Measurements from ENCODE around the gene FOXP4. TPM values are rescaled to one million over a fixed set of nuclear protein-coding genes. Genes with fewer than 3 reads are reported as not detected.

The FOXP4 gene
- total and polyA plus RNA-seq, 7 donors: 4.1 to 19.5 (median 12.7) TPM

DNA sequence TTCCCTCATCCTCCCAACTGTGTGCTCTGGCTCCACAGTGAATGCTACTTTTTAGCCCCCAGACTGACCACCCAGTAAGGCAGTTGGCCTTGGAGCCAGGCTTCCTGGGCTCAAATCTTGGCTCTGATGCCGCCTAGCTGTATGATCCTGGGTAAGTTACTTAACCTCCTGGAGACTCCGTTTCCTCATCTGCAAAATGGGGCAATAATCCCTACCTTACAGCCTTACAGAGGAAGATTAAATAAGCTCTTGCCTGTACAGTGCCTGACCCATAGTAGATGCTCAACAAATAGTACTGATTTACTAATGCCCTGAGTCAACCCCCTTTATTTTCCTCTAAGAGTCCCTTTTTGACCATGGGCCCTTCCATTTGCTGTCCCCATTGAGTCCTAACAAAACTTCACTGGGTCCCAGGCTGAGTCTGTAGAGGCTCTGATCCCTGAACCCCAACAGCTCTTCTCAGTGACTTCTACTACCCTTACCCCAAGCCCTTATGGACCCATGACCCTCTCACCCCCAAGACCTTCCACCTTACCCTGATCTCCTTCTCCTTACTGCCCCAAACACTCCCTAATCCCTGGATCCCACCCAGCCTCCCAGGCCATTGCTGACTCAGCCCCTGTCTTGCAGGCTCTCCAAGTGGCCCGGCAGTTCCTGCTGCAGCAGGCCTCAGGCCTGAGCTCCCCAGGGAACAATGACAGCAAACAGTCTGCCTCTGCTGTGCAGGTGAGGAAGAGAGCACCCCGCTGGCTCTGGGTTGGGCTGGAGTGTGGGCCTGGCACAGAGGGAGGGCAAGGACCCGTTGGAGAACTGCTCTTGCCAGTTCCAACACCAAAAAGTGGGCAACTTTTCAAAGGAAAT, 31.4 kb downstream of the FOXP4 start:
- Histone ChIP-seq H3K27ac (peak overlapping the region in 1 of 4 donors; percentile 47), H3K27me3 (no peaks in the 10 kb centered on the region), H3K9me3 (no peaks in the 10 kb centered on the region), H3K4me1 (peaks cover 0 to 56% (median 42%) of the 10 kb centered on the region in 4 donors), H3K36me3 (no peaks in the 10 kb centered on the region), H3K4me3 (no peak overlapping the region)
- intact Hi-C loops (cut with DNase I): no loop called here
- WGBS, 2 donors: 43 to 62% methylated on average over 5 of the region's 5 CpGs
- TF ChIP-seq POLR2A (IDR thresholded peaks at IDR 0.05): no peak
- TF ChIP-seq, protein P1, sequence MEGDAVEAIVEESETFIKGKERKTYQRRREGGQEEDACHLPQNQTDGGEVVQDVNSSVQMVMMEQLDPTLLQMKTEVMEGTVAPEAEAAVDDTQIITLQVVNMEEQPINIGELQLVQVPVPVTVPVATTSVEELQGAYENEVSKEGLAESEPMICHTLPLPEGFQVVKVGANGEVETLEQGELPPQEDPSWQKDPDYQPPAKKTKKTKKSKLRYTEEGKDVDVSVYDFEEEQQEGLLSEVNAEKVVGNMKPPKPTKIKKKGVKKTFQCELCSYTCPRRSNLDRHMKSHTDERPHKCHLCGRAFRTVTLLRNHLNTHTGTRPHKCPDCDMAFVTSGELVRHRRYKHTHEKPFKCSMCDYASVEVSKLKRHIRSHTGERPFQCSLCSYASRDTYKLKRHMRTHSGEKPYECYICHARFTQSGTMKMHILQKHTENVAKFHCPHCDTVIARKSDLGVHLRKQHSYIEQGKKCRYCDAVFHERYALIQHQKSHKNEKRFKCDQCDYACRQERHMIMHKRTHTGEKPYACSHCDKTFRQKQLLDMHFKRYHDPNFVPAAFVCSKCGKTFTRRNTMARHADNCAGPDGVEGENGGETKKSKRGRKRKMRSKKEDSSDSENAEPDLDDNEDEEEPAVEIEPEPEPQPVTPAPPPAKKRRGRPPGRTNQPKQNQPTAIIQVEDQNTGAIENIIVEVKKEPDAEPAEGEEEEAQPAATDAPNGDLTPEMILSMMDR (IDR thresholded peaks at IDR 0.05): no peak
- TF ChIP-seq POLR2AphosphoS5 (IDR thresholded peaks at IDR 0.05): no peak
- TF ChIP-seq EP300 (IDR thresholded peaks at IDR 0.05): no peak
- no peak for DNase-seq

DNA sequence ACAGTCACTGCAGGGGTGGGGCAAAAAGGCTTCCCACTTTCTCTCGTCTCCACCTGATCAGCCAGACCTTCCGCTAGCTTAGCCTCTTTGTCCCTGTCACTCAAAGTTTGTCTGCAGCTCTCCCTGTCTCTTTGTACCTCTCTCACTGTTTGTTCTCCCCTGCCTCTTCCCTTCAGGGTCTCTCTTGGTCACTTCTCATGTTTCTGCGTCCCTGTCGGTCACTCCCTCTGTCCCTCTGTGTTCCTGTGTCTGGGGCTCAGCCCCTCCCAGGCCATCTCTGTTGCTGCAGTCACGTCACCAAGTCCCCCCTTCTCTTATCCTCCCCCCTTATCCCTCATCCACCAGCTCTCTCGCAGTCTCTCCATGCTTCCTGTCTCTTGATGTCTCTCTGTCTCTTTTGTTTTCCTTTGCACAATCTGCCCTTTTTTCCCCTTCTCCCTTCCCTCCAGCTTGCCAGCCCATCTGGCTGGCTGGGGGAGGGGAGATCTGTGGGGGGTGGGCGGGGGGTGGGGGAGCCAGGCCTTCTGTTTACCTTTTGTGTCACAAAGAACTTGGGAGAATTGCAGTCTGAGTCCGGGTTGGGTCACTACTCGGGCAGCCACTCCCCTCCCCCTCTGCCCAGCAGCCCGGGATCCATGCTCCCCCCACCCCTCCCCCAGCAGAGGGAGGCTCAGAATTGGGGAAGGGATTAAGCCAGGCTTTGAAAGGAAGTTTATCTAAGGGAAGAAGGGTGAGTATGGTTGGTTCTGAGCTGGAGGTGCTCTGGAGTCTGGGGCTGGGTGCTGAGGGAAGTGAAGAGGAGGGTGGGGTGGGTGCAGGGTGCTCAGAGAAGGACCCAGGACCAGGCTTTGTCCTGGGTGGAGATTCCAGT, 32.3 kb downstream of the FOXP4 start:
- Histone ChIP-seq H3K9me3 (no peaks in the 10 kb centered on the region), H3K27ac (peak overlapping the region in 1 of 4 donors; percentile 47), H3K4me1 (peaks cover 0 to 52% (median 42%) of the 10 kb centered on the region in 4 donors), H3K27me3 (no peaks in the 10 kb centered on the region), H3K36me3 (no peaks in the 10 kb centered on the region), H3K4me3 (no peak overlapping the region)
- intact Hi-C loops (cut with DNase I): no loop called here
- WGBS, 2 donors: 19 to 46% methylated on average over 10 of the region's 10 CpGs
- TF ChIP-seq POLR2AphosphoS5 (IDR thresholded peaks at IDR 0.05): no peak
- no peak for TF ChIP-seq EP300 (IDR thresholded peaks at IDR 0.05)
- TF ChIP-seq, protein P1 (IDR thresholded peaks at IDR 0.05): no peak
- TF ChIP-seq POLR2A (IDR thresholded peaks at IDR 0.05): no peak
- no peak for DNase-seq

DNA sequence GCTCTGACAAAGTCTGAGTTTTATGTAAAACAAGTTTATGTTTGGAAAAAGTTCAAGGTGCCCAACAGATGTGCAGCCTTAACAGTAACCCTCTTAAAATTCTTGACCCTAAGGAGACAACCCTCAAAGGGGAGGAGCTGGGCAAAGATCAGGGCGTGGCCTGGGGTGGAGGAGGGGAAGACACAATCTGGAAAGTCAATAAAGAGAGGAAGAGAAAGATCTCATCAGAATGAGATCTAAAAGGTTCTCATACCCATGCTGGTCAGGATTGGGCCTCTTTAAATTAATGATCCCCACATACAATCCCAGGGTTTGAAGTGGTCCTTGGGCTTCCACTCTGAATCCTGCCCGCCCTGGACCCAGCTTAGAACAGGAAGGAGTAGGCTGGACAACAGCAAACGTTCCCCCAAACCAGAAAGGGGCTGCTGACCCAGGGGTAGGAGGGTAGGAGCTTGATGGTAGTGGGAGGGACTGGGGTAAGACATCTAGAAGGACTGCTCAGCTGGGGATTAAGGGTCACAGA, 33.0 kb downstream of the FOXP4 start:
- Histone ChIP-seq H3K4me3 (no peak overlapping the region), H3K4me1 (peaks cover 0 to 51% (median 40%) of the 10 kb centered on the region in 4 donors), H3K9me3 (no peaks in the 10 kb centered on the region), H3K27me3 (no peaks in the 10 kb centered on the region), H3K36me3 (peaks cover 0 to 2% (median 0%) of the 10 kb centered on the region in 4 donors), H3K27ac (peak overlapping the region in 1 of 4 donors; percentile 47)
- intact Hi-C loops (cut with DNase I): no loop called here
- no peak for DNase-seq
- no peak for TF ChIP-seq POLR2AphosphoS5 (IDR thresholded peaks at IDR 0.05)
- TF ChIP-seq EP300 (IDR thresholded peaks at IDR 0.05): no peak
- TF ChIP-seq, protein P1 (IDR thresholded peaks at IDR 0.05): no peak
- no peak for TF ChIP-seq POLR2A (IDR thresholded peaks at IDR 0.05)
- WGBS, 2 donors: 42 to 69% methylated on average over 3 of the region's 3 CpGs

DNA sequence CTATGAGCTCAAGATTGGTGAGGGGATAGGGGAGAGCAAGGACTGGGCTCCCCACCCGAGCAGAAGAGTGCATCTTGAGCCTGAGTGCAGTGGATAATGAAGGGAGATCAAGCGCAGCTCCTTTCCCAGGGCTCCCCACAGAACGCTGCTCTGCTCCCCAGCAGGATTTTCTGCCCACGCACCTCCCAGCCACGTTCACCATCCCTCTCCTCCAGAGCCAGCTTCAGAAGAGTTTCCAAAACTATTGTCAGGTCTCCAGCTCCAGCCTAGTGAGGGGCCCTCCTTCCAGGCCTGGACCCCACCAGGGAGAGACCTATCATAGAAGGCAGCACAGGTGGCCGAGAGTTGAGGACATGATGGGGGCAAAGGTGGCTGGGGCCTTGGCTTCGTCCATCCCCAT, 34.5 kb downstream of the FOXP4 start:
- TF ChIP-seq, protein P1 (IDR thresholded peaks at IDR 0.05): no peak
- no peak for TF ChIP-seq POLR2AphosphoS5 (IDR thresholded peaks at IDR 0.05)
- TF ChIP-seq EP300 (IDR thresholded peaks at IDR 0.05): no peak
- TF ChIP-seq POLR2A (IDR thresholded peaks at IDR 0.05): no peak
- H3K4me3 ChIP-seq: no peak overlapping the region
- intact Hi-C loops (cut with DNase I): no loop called here
- WGBS, 2 donors: 90 to 92% methylated on average over 7 of the region's 7 CpGs
- H3K9me3 ChIP-seq: no peaks in the 10 kb centered on the region
- no peak for DNase-seq
- H3K27ac ChIP-seq: peak overlapping the region in 2 of 4 donors; percentile 68 to 73
- peaks cover 0 to 17% (median 6%) of the 10 kb centered on the region in 4 donors for H3K36me3 ChIP-seq
- no peaks in the 10 kb centered on the region for H3K27me3 ChIP-seq
- H3K4me1 ChIP-seq: peaks cover 0 to 46% (median 39%) of the 10 kb centered on the region in 4 donors

All from sigmoid colon (tissue), 7 donors.